H9 (cell line): ENCODE results near the gene DPH7. TPM values are rescaled to one million over a fixed set of nuclear protein-coding genes. Genes with fewer than 3 reads are reported as not detected.

Experiments used
- DNase-seq: peaks from one replicate; pipeline ENCODE4 v3.0.0-alpha.2; 2017
- H2AFZ ChIP-seq: one replicate; pipeline ENCODE4 v1.6.1; 2013; ENCODE audit warnings: mild to moderate bottlenecking, low read length, control low read depth, moderate library complexity
- H2AK5ac ChIP-seq: 2 replicates; pipeline ENCODE4 v1.6.1; 2013; ENCODE audit warnings: low read length, control low read depth, mixed read lengths; ENCODE audit not compliant: insufficient read length
- H2BK120ac ChIP-seq: one replicate; pipeline ENCODE4 v1.6.1; 2013; ENCODE audit warnings: low read depth, mild to moderate bottlenecking, low read length, control low read depth, inconsistent platforms; ENCODE audit not compliant: poor library complexity, severe bottlenecking
- H2BK12ac ChIP-seq: 2 replicates; pipeline ENCODE4 v1.6.1; 2013; ENCODE audit warnings: low read length, control low read depth, mixed read lengths, low read depth; ENCODE audit not compliant: insufficient read length
- H2BK15ac ChIP-seq: 2 replicates; pipeline ENCODE4 v1.6.1; 2013; ENCODE audit warnings: low read depth, low read length, control low read depth
- H2BK20ac ChIP-seq: one replicate; pipeline ENCODE4 v1.6.1; 2013; ENCODE audit warnings: low read depth, mild to moderate bottlenecking, low read length, control low read depth, inconsistent platforms; ENCODE audit not compliant: poor library complexity, severe bottlenecking
- H2BK5ac ChIP-seq: 2 replicates; pipeline ENCODE4 v1.6.1; 2013; ENCODE audit warnings: low read length, control low read depth, mixed read lengths; ENCODE audit not compliant: insufficient read length
- H3K14ac ChIP-seq: 2 replicates; pipeline ENCODE4 v1.6.1; 2013; ENCODE audit warnings: low read length, control low read depth; ENCODE audit not compliant: insufficient read depth
- H3K18ac ChIP-seq: 2 replicates; pipeline ENCODE4 v1.6.1; 2013; ENCODE audit warnings: low read depth, mild to moderate bottlenecking, mixed read lengths, low read length, control low read depth; ENCODE audit not compliant: insufficient read length
- H3K23ac ChIP-seq: 2 replicates; pipeline ENCODE4 v1.6.1; 2013; ENCODE audit warnings: low read length, control low read depth, mixed read lengths, low read depth; ENCODE audit not compliant: insufficient read length
- H3K23me2 ChIP-seq: 2 replicates; pipeline ENCODE4 v1.6.1; 2013; ENCODE audit warnings: low read depth, mild to moderate bottlenecking, mixed read lengths, low read length, control low read depth; ENCODE audit not compliant: insufficient read length, poor library complexity, severe bottlenecking
- H3K27ac ChIP-seq: 2 replicates; pipeline ENCODE4 v1.5.1; 2013; ENCODE audit warnings: low read length, control low read depth, mixed read lengths, low read depth; ENCODE audit not compliant: insufficient read length
- H3K27me3 ChIP-seq: 2 replicates; pipeline ENCODE4 v1.6.1; 2013; ENCODE audit warnings: low read length, control low read depth, inconsistent platforms; ENCODE audit not compliant: insufficient read depth
- H3K4ac ChIP-seq: 2 replicates; pipeline ENCODE4 v1.6.1; 2013; ENCODE audit warnings: low read depth, mild to moderate bottlenecking, control low read depth, inconsistent platforms, low read length, moderate library complexity
- H3K4me1 ChIP-seq: 2 replicates; pipeline ENCODE4 v1.6.1; 2013; ENCODE audit warnings: low read length, control low read depth, inconsistent platforms; ENCODE audit not compliant: insufficient read depth
- H3K4me2 ChIP-seq: 2 replicates; pipeline ENCODE4 v1.6.1; 2013; ENCODE audit warnings: low read length, control low read depth, mixed read lengths; ENCODE audit not compliant: insufficient read length, insufficient read depth
- H3K56ac ChIP-seq: 2 replicates; pipeline ENCODE4 v1.6.1; 2013; ENCODE audit warnings: low read depth, mild to moderate bottlenecking, mixed read lengths, low read length, control low read depth; ENCODE audit not compliant: insufficient read length
- H3K79me1 ChIP-seq: 2 replicates; pipeline ENCODE4 v1.6.1; 2013; ENCODE audit warnings: low read depth, mild to moderate bottlenecking, moderate library complexity, low read length, control low read depth, inconsistent platforms; ENCODE audit not compliant: insufficient read depth, poor library complexity, severe bottlenecking
- H3K79me2 ChIP-seq: 2 replicates; pipeline ENCODE4 v1.6.1; 2013; ENCODE audit warnings: low read length, control low read depth, inconsistent platforms; ENCODE audit not compliant: insufficient read depth
- H3K9ac ChIP-seq: 2 replicates; pipeline ENCODE4 v1.6.1; 2013; ENCODE audit warnings: low read length, control low read depth, mixed read lengths; ENCODE audit not compliant: insufficient read length; ENCODE audit errors: extremely low read depth
- H3K9me3 ChIP-seq: one replicate; pipeline ENCODE4 v1.6.1; 2013; ENCODE audit warnings: low read depth, low read length, inconsistent platforms; ENCODE audit not compliant: control insufficient read depth
- H3T11ph ChIP-seq: one replicate; pipeline ENCODE4 v1.6.1; 2013; ENCODE audit warnings: mild to moderate bottlenecking, low read length, control low read depth, inconsistent platforms
- H4K20me1 ChIP-seq: one replicate; pipeline ENCODE4 v1.6.1; 2013; ENCODE audit not compliant: control insufficient read depth, insufficient read length, insufficient read depth
- H4K5ac ChIP-seq: 2 replicates; pipeline ENCODE4 v1.6.1; 2013; ENCODE audit warnings: low read depth, mild to moderate bottlenecking, mixed read lengths, low read length, control low read depth; ENCODE audit not compliant: insufficient read length
- H4K8ac ChIP-seq: replicated peaks from 2 replicates; pipeline ENCODE4 v1.6.1; 2013; ENCODE audit warnings: low read length, control low read depth, mixed read lengths, low read depth; ENCODE audit not compliant: insufficient read length
- H4K91ac ChIP-seq: 2 replicates; pipeline ENCODE4 v1.6.1; 2013; ENCODE audit warnings: low read depth, mild to moderate bottlenecking, moderate library complexity, mixed read lengths, low read length, control low read depth; ENCODE audit not compliant: insufficient read length
- H3K27ac Mint-ChIP-seq, 3 experiments: 2 replicates in 2 of 3; 3 replicates in 1 of 3; pipeline ENCODE4 v1.8.0; 2020 to 2021; ENCODE audit warnings: mixed read lengths in 3 of 3, mild to moderate bottlenecking in 1 of 3, moderate library complexity in 1 of 3
- H3K27me3 Mint-ChIP-seq: 2 replicates; pipeline ENCODE4 v1.8.0; 2021; ENCODE audit warnings: low read depth, mild to moderate bottlenecking, moderate library complexity, mixed read lengths
- H3K36me3 Mint-ChIP-seq, 3 experiments: 2 replicates in 2 of 3; 3 replicates in 1 of 3; pipeline ENCODE4 v1.8.0; 2020 to 2021; ENCODE audit warnings: low read depth in 3 of 3, mixed read lengths in 3 of 3; ENCODE audit not compliant: insufficient read depth in 1 of 3
- H3K4me1 Mint-ChIP-seq, 2 experiments: 2 replicates each; pipeline ENCODE4 v1.8.0; 2020; ENCODE audit warnings: mixed read lengths in 2 of 2
- H3K4me3 Mint-ChIP-seq, 2 experiments: 2 replicates in 1 of 2; 3 replicates in 1 of 2; pipeline ENCODE4 v1.8.0; 2020 to 2021; ENCODE audit warnings: mild to moderate bottlenecking in 2 of 2, mixed read lengths in 2 of 2, moderate library complexity in 1 of 2
- H3K9me3 Mint-ChIP-seq, 2 experiments: 2 replicates in 1 of 2; 3 replicates in 1 of 2; pipeline ENCODE4 v1.8.0; 2020; ENCODE audit warnings: mild to moderate bottlenecking in 2 of 2, mixed read lengths in 2 of 2, moderate library complexity in 1 of 2
- CTCF ChIP-seq: fragments of 200-600 bp; sonication (generic); conservative IDR thresholded peaks from 3 replicates; pipeline ENCODE4 v1.8.0; 2021; ENCODE audit warnings: antibody characterized with exemption, mild to moderate bottlenecking
- WGBS: extraction: QIAGEN DNeasy Blood & Tissue Kit; methylation state at CpG from one replicate; pipeline ENCODE4 v1.1.7; 2013; ENCODE audit warnings: missing lambda C conversion rate, low lambda C conversion rate, mixed read lengths; ENCODE audit not compliant: insufficient read length; ENCODE audit errors: extremely low coverage; 5-methylcytosine and 5-hydroxymethylcytosine counted together
- total RNA-seq: library from RNA; stranded (reverse); gene quantifications from 2 replicates; pipeline ENCODE4 v1.2.1, GENCODE V29; 2021

The DPH7 gene
- total RNA-seq, 1 experiment from 2014 or later: 51.3 TPM

- Histone ChIP-seq H3K9ac (no peak overlapping the region), H2BK15ac (no peak overlapping the region), H3K27ac (no peak overlapping the region), H2BK20ac (no peak overlapping the region), H3K79me2 (peaks cover 6% of the 10 kb centered on the region; the same call in 1 of the 2 replicates), H3K23ac (no peak overlapping the region), H4K5ac (no peak overlapping the region), H2AFZ (no peak overlapping the region), H3T11ph (no peak overlapping the region), H3K4ac (no peak overlapping the region), H2BK12ac (no peak overlapping the region), H3K4me2 (no peak overlapping the region), H3K9me3 (no peaks in the 10 kb centered on the region), H2BK5ac (no peak overlapping the region), H3K56ac (no peak overlapping the region), H2BK120ac (no peak overlapping the region), H3K23me2 (peaks cover 10% of the 10 kb centered on the region), H3K4me1 (no peaks in the 10 kb centered on the region), H4K91ac (no peak overlapping the region), H3K18ac (no peak overlapping the region), H3K79me1 (peaks cover 5% of the 10 kb centered on the region), H2AK5ac (no peak overlapping the region), H4K8ac (no peak overlapping the region), H4K20me1 (no peaks in the 10 kb centered on the region), H3K27me3 (no peaks in the 10 kb centered on the region), H3K14ac (no peak overlapping the region; the same call in 1 of the 2 replicates)
- DNase-seq: peak; percentile 61
- no CpG with 5 or more reads among the region's 20 CpGs for WGBS
- H3K9me3 Mint-ChIP-seq: no peaks in the 10 kb centered on the region
- H3K4me1 Mint-ChIP-seq: peaks cover 24 to 35% of the 10 kb centered on the region in 2 experiments
- H3K27ac Mint-ChIP-seq: 0 out of 7 replicates have a peak overlapping the region, but pooled peaks of 1 of the 3 experiments have one; percentile 27
- H3K4me3 Mint-ChIP-seq: no peak overlapping the region; a peak in 1 of 5 replicates
- TF ChIP-seq CTCF: peak; percentile 75
- no peaks in the 10 kb centered on the region for H3K27me3 Mint-ChIP-seq
- H3K36me3 Mint-ChIP-seq: peaks cover 20 to 73% (median 56%) of the 10 kb centered on the region in 3 experiments; a peak in 6 of 7 replicates
These were observed 3.6 kb upstream of the DPH7 start for GRCh38 chr9:137582286-137582860.
